Measurements from ENCODE around the gene SSH2. TPM values are rescaled to one million over a fixed set of nuclear protein-coding genes. Genes with fewer than 3 reads are reported as not detected.
"Not testable (repeated sequence)": the region's sequence is repeated elsewhere in the genome, so short reads cannot be mapped to it uniquely, and the experiment has no call there.

Gene SSH2
- total and polyA plus RNA-seq, 2 experiments from 2014 or later, result 32.4 to 43.2 TPM

- H3K36me3 ChIP-seq, result no peaks in the 10 kb centered on the region
- DNase-seq (ENCODE audit: low read depth in 1 of 2, low spot score in 1 of 2), result no peak
- H3K27ac ChIP-seq, result no peak overlapping the region
- TF ChIP-seq, protein P1, sequence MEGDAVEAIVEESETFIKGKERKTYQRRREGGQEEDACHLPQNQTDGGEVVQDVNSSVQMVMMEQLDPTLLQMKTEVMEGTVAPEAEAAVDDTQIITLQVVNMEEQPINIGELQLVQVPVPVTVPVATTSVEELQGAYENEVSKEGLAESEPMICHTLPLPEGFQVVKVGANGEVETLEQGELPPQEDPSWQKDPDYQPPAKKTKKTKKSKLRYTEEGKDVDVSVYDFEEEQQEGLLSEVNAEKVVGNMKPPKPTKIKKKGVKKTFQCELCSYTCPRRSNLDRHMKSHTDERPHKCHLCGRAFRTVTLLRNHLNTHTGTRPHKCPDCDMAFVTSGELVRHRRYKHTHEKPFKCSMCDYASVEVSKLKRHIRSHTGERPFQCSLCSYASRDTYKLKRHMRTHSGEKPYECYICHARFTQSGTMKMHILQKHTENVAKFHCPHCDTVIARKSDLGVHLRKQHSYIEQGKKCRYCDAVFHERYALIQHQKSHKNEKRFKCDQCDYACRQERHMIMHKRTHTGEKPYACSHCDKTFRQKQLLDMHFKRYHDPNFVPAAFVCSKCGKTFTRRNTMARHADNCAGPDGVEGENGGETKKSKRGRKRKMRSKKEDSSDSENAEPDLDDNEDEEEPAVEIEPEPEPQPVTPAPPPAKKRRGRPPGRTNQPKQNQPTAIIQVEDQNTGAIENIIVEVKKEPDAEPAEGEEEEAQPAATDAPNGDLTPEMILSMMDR (IDR thresholded peaks at IDR 0.05; ENCODE audit: low read depth, low read length), result no peak
- peaks cover 2% of the 10 kb centered on the region for H3K4me1 ChIP-seq (ENCODE audit: low read depth)
- H3K27me3 ChIP-seq, result no peaks in the 10 kb centered on the region
- H3K9me3 ChIP-seq (ENCODE audit: low read depth), result no peaks in the 10 kb centered on the region
- H3K4me3 ChIP-seq, result no peak overlapping the region
Measured at GRCh38 chr17:29936724-29937123, 6.7 kb upstream of the SSH2 start.

DNA sequence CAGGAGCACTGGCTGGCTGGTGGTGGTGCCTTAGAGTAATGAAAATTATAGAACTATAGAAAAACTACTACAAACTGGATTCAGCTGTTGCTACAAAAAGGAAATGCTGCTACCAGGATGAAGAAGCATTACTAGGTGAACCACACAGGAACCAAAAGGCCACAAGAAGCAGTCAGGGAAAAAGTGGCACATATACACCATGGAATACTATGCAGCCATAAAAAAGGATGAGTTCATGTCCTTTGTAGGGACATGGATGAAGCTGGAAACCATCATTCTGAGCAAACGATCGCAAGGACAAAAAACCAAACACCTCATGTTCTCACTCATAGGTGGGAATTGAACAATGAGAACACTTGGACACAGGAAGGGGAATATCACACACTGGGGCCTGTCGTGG lies 5.9 kb upstream of the SSH2 start:
- not testable (repeated sequence) for DNase-seq (ENCODE audit: low read depth in 1 of 2, low spot score in 1 of 2); H3K27me3 ChIP-seq; H3K4me3 ChIP-seq; H3K27ac ChIP-seq; H3K9me3 ChIP-seq (ENCODE audit: low read depth); H3K36me3 ChIP-seq; H3K4me1 ChIP-seq (ENCODE audit: low read depth)

- no peaks in the 10 kb centered on the region for H3K9me3 ChIP-seq (ENCODE audit: low read depth)
- no peak overlapping the region for H3K4me3 ChIP-seq
- H3K4me1 ChIP-seq (ENCODE audit: low read depth), result peaks cover 9% of the 10 kb centered on the region
- no peaks in the 10 kb centered on the region for H3K27me3 ChIP-seq
- no peak overlapping the region for H3K27ac ChIP-seq
- H3K36me3 ChIP-seq, result no peaks in the 10 kb centered on the region
- TF ChIP-seq, protein P1 (IDR thresholded peaks at IDR 0.05; ENCODE audit: low read depth, low read length), result peak; percentile 59
- DNase-seq (ENCODE audit: low read depth in 1 of 2, low spot score in 1 of 2), result peak; percentile 53 to 66
Measured at GRCh38 chr17:29933379-29933778, 3.4 kb upstream of the SSH2 start.

DNA sequence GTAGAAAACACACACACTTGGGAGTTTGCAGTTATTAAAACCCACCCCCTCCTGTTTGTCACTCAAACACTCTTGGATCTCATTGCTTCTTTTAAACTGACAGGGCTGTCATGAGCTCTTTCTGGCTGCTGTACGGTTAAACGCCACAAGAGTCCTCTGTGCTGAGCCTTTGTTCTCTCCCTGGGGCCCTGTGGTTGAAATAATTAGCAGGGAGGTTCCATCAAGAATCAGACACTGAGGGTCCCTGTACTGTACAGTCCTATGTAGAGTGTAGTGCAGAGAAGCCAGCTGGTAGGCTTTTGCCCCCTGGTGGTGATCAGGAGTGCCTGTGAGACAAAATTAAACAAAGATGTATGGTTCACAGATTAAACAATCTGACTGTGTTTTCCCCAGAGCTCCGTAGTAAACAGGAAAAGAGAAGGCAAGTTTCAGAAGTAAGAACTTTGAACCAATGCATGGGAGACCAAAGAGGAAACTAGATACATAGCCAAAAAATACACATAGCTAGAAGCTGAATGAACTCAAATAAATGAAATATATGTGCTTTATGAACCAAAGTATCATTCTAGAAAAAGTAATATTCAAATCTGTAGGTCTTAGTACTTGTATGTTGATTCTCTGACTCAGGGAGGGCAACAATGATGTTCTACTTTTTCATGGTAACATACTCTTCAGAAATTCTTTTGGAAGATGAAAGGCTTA lies 1.4 kb upstream of the SSH2 start:
- H3K27me3 ChIP-seq, result no peaks in the 10 kb centered on the region
- TF ChIP-seq, protein P1 (IDR thresholded peaks at IDR 0.05; ENCODE audit: low read depth, low read length), result peak; percentile 91
- peak; percentile 86 to 91 for DNase-seq (ENCODE audit: low read depth in 1 of 2, low spot score in 1 of 2)
- H3K4me1 ChIP-seq (ENCODE audit: low read depth), result peaks cover 23% of the 10 kb centered on the region
- no peaks in the 10 kb centered on the region for H3K9me3 ChIP-seq (ENCODE audit: low read depth)
- H3K36me3 ChIP-seq, result no peaks in the 10 kb centered on the region
- H3K4me3 ChIP-seq, result peak overlapping the region; percentile 64
- peak overlapping the region; percentile 89 for H3K27ac ChIP-seq

- peak overlapping the region; percentile 89 for H3K27ac ChIP-seq
- H3K9me3 ChIP-seq (ENCODE audit: low read depth), result no peaks in the 10 kb centered on the region
- H3K27me3 ChIP-seq, result no peaks in the 10 kb centered on the region
- peak in 1 of 2 donors; percentile 44 for DNase-seq (ENCODE audit: low read depth in 1 of 2, low spot score in 1 of 2)
- H3K4me3 ChIP-seq, result peak overlapping the region; percentile 64
- no peaks in the 10 kb centered on the region for H3K36me3 ChIP-seq
- peaks cover 28% of the 10 kb centered on the region for H3K4me1 ChIP-seq (ENCODE audit: low read depth)
- TF ChIP-seq, protein P1 (IDR thresholded peaks at IDR 0.05; ENCODE audit: low read depth, low read length), result no peak
Measured at GRCh38 chr17:29930409-29931010, 482 bp upstream of the SSH2 start.

GRCh38 chr17:29929006-29929532 lies 959 bp downstream of the SSH2 start:
- Histone ChIP-seq H3K27ac (peak overlapping the region; percentile 89), H3K4me3 (peak overlapping the region; percentile 64), H3K27me3 (no peaks in the 10 kb centered on the region), H3K36me3 (no peaks in the 10 kb centered on the region), H3K9me3 (ENCODE audit: low read depth) (no peaks in the 10 kb centered on the region), H3K4me1 (ENCODE audit: low read depth) (peaks cover 35% of the 10 kb centered on the region)
- TF ChIP-seq, protein P1 (IDR thresholded peaks at IDR 0.05; ENCODE audit: low read depth, low read length), result no peak
- peak; percentile 46 to 64 for DNase-seq (ENCODE audit: low read depth in 1 of 2, low spot score in 1 of 2)
